CD4-positive, alpha-beta T cell treated with Interferon alpha-2 for 1 hour (primary cell): ENCODE data around the gene GABRG3.

Source experiments
- DNase-seq, 2 donors: peaks; one replicate each; pipeline ENCODE4 v3.0.0-alpha.2; 2020 to 2022

GABRG3 gene

DNA sequence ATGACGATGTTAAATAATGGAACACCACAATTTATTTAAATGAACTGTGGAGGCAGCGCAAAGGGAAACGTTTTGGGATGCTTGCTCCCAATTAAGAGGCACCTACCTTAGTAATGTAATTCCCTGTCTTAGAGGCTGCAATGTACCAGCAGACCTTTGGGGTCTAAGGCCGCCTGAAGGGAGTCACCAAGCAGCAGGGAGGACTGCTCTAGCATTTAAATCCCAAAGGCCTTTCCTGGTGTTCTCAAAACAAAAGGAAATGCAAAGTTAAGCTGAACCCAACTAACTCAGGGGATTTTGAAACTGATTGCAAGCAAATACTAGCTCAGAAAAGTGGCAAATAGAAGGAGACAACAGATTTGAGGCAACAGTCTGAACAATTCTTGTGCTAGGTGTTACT lies 510.8 kb downstream of the GABRG3 start:
- no peak for DNase-seq

DNA sequence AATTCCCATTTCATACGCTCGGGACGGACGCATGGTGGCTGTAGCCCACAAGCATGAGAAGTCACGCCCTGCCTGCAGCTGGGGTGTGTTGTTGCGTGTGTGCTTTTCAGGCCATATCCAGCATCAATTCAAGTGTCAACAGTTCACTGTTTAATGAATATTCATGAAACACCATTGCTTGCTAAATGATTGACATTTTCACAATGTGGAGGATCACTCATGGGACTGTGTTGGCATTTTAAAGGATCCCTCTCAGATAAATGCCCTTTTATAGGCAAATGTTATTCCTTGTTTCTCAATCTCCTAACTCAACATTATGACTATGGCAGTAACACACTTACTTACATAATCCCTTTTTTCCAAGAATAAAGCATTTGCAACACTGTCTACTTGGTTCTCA lies 511.3 kb downstream of the GABRG3 start:
- no peak for DNase-seq

DNA sequence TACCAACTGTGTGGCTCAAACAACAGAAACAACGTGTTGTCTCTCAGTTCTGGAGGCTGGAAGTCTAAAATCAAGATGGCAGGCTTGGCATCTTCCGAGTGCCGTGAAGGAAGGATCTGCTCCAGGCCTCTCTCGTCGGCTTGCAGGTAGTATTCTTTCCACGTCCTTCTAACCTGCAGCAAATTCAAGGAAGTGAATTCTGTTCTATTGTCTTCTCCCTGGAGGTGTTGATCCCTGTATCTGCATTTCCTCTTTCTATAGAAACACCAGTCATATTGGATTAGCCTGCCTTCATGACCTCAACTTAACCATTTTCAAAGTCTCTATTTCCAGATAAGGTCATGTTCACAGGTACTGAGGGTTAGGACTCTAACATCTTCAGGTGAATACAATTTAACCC lies 512.1 kb downstream of the GABRG3 start:
- no peak for DNase-seq

- no peak for DNase-seq
Observed at GRCh38 chr15:27485265-27485664, 514.3 kb downstream of the GABRG3 start.

- no peak for DNase-seq
Observed at GRCh38 chr15:27486051-27486450, 515.1 kb downstream of the GABRG3 start.

GRCh38 chr15:27486683-27487647 lies 516.0 kb downstream of the GABRG3 start:
- DNase-seq, result no peak

DNA sequence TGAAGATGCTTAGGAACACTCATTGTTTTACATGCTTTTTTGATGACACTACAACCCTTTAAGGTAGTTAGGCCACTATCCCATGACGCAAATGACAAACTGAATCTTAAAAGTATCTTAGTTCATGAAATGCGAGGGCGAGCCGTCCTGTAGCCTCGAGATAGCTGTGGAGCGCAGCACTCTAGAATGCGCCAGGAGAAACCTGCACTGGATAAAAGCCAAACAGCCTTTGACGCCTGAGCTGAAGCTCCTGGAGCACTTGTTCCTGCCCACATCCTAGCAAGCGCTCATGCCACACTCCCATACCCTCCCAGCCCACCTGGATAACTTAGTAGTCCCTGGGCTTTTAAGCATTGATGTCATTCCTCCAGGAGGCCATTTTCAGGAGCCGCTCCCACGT lies 516.9 kb downstream of the GABRG3 start:
- DNase-seq, result no peak

DNA sequence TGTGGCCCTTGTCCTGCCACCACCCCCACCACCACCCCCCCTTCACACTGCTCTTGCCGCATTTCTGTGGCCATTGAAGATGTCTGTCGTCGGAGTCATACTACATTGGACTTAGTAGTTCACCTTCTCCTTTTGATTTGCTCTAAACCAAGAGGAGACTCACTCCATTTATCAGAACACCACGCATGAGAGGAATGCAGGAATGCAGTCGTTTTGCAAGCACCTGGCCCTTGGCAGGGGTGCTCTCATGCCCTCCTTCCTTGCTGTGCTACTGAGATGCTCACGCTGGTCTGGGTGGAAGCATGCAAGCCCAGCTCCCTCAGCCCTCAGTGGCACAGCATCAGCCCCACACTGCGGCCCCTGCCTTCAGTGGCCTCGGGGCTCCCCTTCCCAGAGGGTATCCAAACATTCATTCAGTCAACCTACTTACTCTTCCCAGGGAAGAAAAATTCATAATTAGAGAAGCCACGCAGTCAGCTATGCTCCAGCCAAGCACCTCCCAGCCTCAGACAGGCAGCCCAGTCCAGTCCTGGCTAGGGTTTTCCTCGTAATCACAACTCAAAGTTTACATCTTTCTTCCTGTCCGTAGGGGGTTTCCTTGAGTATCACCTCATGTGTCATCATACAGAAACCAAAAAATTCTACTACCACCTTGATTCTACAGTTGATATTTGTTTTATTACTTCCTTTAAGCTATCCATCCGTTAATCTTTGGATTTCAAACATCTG lies 520.0 kb downstream of the GABRG3 start:
- DNase-seq, result no peak

GRCh38 chr15:27491666-27492621 lies 521.0 kb downstream of the GABRG3 start:
- DNase-seq, result no peak

GRCh38 chr15:27495963-27496459 lies 525.0 kb downstream of the GABRG3 start:
- DNase-seq, result no peak

- no peak for DNase-seq
Observed at GRCh38 chr15:27498700-27499099, 527.7 kb downstream of the GABRG3 start.

DNA sequence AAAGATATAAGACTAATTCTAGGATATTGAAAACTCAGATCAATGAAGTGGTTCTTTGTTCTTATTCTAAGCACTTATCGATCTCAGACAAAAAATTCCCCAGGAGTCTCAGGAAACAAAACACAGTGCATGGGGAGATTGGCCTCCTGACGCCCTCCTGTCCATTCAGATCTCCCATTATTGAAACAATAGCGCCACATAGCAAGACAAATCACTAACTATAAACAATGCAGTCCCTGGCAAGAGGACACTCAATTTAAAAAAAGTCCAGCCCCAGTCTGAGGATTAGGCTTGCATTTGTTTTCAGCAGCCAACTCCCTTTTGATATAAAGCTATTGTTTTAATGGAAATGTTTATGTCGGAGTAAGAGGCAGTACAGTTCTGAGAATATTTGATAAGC lies 528.2 kb downstream of the GABRG3 start:
- no peak for DNase-seq

DNA sequence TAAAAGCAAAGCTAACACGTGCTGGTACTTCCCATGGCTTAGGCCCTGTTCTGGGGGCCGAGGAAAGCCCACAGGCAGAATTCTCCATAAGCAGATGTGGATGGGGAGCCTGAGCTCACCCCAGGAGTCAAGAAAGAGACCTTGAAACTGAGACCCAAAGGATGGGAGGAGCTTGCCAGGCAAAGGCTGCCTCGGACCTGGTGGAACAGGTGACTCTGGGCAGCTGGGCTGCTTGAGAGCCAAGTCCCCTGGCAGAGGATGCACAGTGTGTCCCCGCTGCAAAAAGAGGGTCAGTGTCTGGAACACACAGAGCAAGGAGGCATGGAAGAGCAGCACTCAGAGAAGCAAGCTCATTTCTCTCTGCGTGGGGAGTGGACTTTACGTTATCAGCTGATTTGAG lies 528.7 kb downstream of the GABRG3 start:
- no peak for DNase-seq

GRCh38 chr15:27500206-27500605 lies 529.2 kb downstream of the GABRG3 start:
- no peak for DNase-seq

- DNase-seq, result no peak
Observed at GRCh38 chr15:27506752-27507151, 535.8 kb downstream of the GABRG3 start.

GRCh38 chr15:27509014-27509413 lies 538.0 kb downstream of the GABRG3 start:
- DNase-seq, result no peak

- DNase-seq, result no peak
Observed at GRCh38 chr15:27512281-27513001, 541.5 kb downstream of the GABRG3 start.

- DNase-seq, result no peak
Observed at GRCh38 chr15:27514526-27514925, 543.5 kb downstream of the GABRG3 start.

- no peak for DNase-seq
Observed at GRCh38 chr15:27527490-27528067, 556.6 kb downstream of the GABRG3 start.

DNA sequence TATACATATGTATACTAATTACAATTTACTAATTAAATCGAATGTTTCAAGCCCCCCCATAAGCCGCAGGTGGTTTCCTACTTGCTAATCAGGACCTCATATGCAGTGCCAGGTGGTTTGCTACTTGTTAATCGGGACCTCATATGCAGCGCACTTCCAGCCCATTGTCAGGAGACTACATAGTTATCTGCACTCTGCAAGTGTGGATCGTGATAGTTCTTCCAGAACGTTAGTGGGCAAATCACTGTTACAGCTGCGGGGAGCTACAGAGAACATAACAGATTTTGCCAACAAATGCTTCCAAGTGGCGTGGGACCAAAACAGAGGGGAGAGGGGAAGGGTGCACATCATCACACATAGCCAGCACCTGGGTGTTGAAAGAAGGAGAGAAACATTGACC lies 558.4 kb downstream of the GABRG3 start:
- no peak for DNase-seq

DNA sequence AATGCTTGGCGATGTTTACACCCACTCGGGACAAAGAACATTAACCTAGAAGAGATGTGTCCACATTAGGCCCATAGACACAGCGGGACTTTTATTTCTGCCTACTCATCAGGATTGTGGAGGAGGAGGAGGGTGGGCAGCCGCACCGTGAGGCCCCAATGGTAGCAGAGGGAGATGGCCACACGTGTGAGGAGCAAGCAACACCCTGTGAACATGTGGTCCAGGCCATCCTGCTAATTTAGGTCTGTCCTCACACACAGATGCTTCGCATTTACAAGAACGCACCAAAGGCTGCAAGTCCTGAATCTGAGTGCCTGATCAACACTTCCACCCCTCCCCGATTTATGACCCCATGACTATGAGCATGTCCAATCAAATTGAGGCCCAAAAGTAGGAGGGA lies 560.0 kb downstream of the GABRG3 start:
- no peak for DNase-seq

DNA sequence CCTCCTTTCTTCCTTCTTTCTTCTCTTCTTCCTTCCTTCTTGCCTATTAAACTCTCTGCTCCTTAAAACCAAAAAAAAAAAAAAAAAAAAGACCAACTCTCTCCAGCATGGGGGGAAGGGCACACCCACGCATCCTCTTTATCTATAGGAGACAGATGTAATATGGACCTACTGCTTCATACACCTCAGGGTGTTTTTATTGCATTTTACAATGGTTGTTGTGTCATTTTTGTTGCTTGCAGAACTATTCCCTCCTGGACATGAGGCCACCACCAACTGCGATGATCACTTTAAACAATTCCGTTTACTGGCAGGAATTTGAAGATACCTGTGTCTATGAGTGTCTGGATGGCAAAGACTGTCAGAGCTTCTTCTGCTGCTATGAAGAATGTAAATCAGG lies 561.4 kb downstream of the GABRG3 start:
- no peak for DNase-seq
